Measurements from ENCODE around the gene TMEM182. TPM values are rescaled to one million over a fixed set of nuclear protein-coding genes. Genes with fewer than 3 reads are reported as not detected.

The TMEM182 gene
- total RNA-seq, 1 donor from 2014 or later, result 6.4 TPM

DNA sequence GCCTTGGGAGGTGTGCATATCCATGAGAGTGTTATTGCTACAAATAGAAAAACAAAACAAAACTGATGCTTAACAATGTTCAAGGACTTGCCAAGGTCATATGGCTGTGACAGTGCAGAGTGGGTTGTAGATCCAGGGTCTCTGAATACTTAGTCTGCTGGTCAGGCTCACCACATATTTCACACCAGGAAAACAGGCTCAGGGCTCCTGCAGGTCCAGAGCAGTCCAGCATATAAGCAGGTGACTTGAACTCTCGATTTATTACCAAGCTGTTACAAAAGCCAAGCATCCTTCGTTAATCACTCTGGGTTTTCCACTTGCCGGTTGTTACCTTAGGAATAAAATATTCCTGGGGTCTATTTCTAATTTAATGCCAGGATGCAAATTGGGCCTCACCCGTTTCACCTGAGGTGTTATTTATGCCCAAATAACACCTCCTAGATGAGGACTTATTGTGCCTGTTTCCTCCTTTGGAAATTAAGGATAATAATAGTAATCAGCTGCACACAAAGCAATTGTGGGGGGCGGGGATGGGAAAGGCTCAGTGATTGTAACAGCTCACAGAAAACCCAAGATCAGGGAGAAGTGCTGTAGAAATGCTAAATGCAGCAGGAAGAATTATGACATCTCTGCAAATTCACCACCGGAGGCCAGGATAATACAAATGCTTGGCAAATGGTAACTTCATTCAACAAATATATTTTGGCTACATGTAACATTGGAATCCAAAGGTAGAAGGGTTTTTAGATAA lies 72.9 kb downstream of the TMEM182 start:
- no peaks in the 10 kb centered on the region for H3K27me3 Mint-ChIP-seq
- H3K4me3 Mint-ChIP-seq (ENCODE audit: low read depth), result no peak overlapping the region
- DNase-seq (ENCODE audit: low spot score, unreplicated experiment), result no peak
- H3K4me1 Mint-ChIP-seq (ENCODE audit: low read depth), result peaks cover under 1% of the 10 kb centered on the region
- no peaks in the 10 kb centered on the region for H3K36me3 Mint-ChIP-seq (ENCODE audit: insufficient read depth)
- TF ChIP-seq, protein P1, sequence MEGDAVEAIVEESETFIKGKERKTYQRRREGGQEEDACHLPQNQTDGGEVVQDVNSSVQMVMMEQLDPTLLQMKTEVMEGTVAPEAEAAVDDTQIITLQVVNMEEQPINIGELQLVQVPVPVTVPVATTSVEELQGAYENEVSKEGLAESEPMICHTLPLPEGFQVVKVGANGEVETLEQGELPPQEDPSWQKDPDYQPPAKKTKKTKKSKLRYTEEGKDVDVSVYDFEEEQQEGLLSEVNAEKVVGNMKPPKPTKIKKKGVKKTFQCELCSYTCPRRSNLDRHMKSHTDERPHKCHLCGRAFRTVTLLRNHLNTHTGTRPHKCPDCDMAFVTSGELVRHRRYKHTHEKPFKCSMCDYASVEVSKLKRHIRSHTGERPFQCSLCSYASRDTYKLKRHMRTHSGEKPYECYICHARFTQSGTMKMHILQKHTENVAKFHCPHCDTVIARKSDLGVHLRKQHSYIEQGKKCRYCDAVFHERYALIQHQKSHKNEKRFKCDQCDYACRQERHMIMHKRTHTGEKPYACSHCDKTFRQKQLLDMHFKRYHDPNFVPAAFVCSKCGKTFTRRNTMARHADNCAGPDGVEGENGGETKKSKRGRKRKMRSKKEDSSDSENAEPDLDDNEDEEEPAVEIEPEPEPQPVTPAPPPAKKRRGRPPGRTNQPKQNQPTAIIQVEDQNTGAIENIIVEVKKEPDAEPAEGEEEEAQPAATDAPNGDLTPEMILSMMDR (IDR thresholded peaks at IDR 0.05; ENCODE audit: unreplicated experiment), result no peak
- no peak overlapping the region for H3K27ac Mint-ChIP-seq
- H3K9me3 Mint-ChIP-seq (ENCODE audit: low read depth), result no peaks in the 10 kb centered on the region

DNA sequence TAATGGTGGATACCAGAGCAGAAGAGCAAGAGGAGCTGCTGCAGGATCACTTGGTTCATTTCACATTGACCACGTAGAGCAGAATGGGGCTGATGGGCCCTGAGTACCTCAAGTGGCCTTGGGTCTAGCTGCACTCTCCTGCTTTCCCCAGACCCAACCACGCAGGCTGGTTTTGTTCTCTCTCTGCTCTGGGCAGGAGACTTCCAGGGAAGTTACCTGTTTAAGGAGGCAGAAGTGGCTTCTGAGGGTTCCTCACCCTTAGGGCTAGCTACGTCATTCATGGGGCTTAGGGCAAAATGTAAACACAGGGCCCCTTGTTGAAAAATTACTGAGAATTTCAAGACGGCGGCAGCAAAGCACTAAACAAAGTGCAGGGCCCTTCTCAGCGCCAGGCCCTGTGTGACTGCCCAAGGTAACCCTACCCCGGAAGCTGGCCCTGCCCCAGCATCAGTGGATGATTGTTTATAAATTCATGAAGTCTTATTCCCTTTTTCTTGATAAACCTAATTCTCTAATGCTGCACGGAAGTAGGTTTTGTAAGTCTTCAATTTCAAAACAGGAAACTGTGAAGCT lies 75.9 kb downstream of the TMEM182 start:
- H3K27me3 Mint-ChIP-seq, result no peaks in the 10 kb centered on the region
- peaks cover 2% of the 10 kb centered on the region for H3K4me1 Mint-ChIP-seq (ENCODE audit: low read depth)
- H3K27ac Mint-ChIP-seq, result no peak overlapping the region
- H3K36me3 Mint-ChIP-seq (ENCODE audit: insufficient read depth), result no peaks in the 10 kb centered on the region
- H3K9me3 Mint-ChIP-seq (ENCODE audit: low read depth), result no peaks in the 10 kb centered on the region
- H3K4me3 Mint-ChIP-seq (ENCODE audit: low read depth), result no peak overlapping the region
- TF ChIP-seq, protein P1 (IDR thresholded peaks at IDR 0.05; ENCODE audit: unreplicated experiment), result no peak
- DNase-seq (ENCODE audit: low spot score, unreplicated experiment), result no peak

DNA sequence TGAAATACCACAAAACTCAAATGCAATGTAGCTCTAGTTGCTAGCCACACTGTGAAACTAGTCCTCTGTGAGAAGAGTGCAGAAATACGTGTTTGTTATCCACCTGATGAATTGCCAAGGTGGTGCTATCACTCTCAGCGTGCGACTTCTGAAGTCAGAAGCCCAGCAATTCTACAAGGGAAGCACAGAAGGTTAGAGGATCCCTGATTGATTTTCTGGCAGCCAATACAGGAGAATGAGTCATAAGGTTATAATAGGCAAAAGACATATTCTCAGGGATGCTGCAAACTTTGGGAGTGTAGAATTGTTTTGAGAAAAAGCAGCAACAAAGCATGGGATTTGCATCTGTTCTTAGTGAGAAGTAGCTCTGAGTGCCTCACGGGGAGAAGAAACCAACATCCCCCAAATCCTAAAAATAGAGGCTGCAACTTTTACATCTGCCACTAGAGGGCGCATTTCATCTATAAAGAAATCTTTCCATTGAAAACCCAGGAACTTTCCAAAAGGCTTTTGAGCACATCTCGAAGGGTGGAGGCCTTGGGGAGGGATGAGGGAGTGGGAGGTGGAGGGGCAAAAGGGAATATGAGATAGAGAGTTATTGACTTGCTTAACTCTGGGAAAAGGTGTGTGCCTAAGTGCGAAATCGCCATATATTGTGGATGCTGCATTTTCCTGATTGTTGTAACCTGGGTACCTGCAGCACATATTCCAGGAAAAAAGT lies 78.0 kb downstream of the TMEM182 start:
- TF ChIP-seq, protein P1 (IDR thresholded peaks at IDR 0.05; ENCODE audit: unreplicated experiment), result peak; percentile 92
- H3K27me3 Mint-ChIP-seq, result no peaks in the 10 kb centered on the region

GRCh38 chr2:102841107-102841840 lies 79.4 kb downstream of the TMEM182 start:
- DNase-seq (ENCODE audit: low spot score, unreplicated experiment), result peak; percentile 28
- Mint-ChIP-seq H3K27me3 (no peaks in the 10 kb centered on the region), H3K4me1 (ENCODE audit: low read depth) (peaks cover 4% of the 10 kb centered on the region), H3K27ac (no peak overlapping the region), H3K9me3 (ENCODE audit: low read depth) (no peaks in the 10 kb centered on the region), H3K36me3 (ENCODE audit: insufficient read depth) (no peaks in the 10 kb centered on the region), H3K4me3 (ENCODE audit: low read depth) (no peak overlapping the region)
- TF ChIP-seq, protein P1 (IDR thresholded peaks at IDR 0.05; ENCODE audit: unreplicated experiment), result peak; percentile 69

More for the DNA sequence above, 78.0 kb downstream of the TMEM182 start:
- Mint-ChIP-seq H3K36me3 (ENCODE audit: insufficient read depth) (no peaks in the 10 kb centered on the region), H3K9me3 (ENCODE audit: low read depth) (no peaks in the 10 kb centered on the region), H3K4me1 (ENCODE audit: low read depth) (peaks cover 4% of the 10 kb centered on the region), H3K27ac (no peak overlapping the region), H3K4me3 (ENCODE audit: low read depth) (no peak overlapping the region)
- DNase-seq (ENCODE audit: low spot score, unreplicated experiment), result peak; percentile 37
